Amniotic stem cell (primary cell): ENCODE measurements around the gene ANKRD13D.

Experiments used
- DNase-seq: peaks from one replicate; lab custom pipeline; 2025; lab: John Stamatoyannopoulos, UW

The ANKRD13D gene

GRCh38 chr11:67285541-67286498, 3.3 kb upstream of the ANKRD13D start:
- DNase-seq = no peak

- DNase-seq = no peak
Measured at GRCh38 chr11:67286621-67287333, 2.3 kb upstream of the ANKRD13D start.

- DNase-seq = no peak
Measured at GRCh38 chr11:67287355-67288197, 1.5 kb upstream of the ANKRD13D start.

- DNase-seq = no peak
Measured at GRCh38 chr11:67288198-67288451, 978 bp upstream of the ANKRD13D start.

GRCh38 chr11:67288452-67289225, 464 bp upstream of the ANKRD13D start:
- DNase-seq = peak; percentile 72

GRCh38 chr11:67289651-67290479, 762 bp downstream of the ANKRD13D start:
- DNase-seq = no peak

DNA sequence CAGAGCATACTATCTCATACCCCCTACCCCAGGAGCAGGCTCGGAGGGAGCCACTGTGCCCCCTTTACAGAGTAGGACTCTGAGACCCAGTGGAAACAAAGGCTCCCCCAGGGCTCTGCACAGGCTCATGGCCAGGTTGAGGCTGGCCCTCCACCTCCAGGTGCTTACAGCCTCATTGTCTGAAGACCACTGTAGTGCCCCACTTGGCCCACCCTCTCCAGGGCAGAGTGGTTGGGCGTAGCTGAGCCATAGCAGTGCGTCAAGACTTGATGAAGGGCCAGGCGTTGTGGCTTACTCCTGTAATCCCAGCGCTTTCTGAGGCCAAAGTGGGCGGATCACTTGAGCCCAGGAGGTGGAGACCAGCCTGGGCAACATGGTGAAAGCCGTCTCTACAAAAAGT, 1.7 kb downstream of the ANKRD13D start:
- DNase-seq = no peak

DNA sequence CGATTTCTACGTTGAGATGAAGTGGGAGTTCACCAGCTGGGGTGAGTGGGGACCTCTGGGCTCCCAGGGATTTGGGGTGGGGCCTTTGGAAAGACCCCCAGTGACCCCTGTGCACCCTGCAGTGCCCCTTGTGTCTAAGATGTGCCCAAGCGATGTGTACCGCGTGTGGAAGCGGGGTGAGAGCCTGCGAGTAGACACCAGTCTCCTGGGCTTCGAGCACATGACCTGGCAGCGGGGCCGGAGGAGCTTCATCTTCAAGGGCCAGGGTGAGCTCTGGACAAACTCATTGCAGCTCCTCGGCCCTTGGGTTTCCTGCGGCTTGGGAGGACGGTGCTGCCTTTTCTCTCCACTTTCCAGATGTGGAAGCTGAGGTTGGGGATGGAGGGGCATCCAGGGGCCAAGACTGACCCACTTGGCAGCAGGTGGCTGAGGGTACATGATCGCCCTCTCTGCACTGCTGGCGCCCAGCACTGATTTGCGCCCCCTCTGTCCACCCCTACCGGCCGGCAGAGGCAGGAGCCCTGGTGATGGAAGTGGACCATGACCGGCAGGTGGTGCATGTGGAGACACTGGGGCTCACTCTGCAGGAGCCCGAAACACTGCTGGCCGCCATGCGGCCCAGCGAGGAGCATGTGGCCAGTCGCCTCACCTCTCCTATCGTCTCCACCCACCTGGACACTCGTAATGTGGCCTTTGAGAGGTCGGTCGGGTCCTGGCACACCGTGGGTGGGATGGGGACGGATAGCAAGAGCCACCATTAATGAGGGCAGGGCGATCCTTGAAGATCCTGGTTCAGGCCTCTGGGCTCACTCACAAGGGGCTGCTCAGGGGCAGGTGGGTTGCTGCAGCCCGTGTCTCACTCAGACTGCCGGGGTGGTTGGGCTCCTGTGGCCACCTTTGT, 2.6 kb downstream of the ANKRD13D start:
- DNase-seq = no peak

- DNase-seq = no peak
Measured at GRCh38 chr11:67292671-67293070, 3.6 kb downstream of the ANKRD13D start.

GRCh38 chr11:67293090-67293489, 4.0 kb downstream of the ANKRD13D start:
- DNase-seq = no peak

GRCh38 chr11:67295846-67296245, 6.7 kb downstream of the ANKRD13D start:
- DNase-seq = no peak

- no peak for DNase-seq
Measured at GRCh38 chr11:67298786-67299185, 9.7 kb downstream of the ANKRD13D start.

GRCh38 chr11:67299471-67300191, 10.5 kb downstream of the ANKRD13D start:
- DNase-seq = no peak

GRCh38 chr11:67300256-67300755, 11.2 kb downstream of the ANKRD13D start:
- DNase-seq = no peak

DNA sequence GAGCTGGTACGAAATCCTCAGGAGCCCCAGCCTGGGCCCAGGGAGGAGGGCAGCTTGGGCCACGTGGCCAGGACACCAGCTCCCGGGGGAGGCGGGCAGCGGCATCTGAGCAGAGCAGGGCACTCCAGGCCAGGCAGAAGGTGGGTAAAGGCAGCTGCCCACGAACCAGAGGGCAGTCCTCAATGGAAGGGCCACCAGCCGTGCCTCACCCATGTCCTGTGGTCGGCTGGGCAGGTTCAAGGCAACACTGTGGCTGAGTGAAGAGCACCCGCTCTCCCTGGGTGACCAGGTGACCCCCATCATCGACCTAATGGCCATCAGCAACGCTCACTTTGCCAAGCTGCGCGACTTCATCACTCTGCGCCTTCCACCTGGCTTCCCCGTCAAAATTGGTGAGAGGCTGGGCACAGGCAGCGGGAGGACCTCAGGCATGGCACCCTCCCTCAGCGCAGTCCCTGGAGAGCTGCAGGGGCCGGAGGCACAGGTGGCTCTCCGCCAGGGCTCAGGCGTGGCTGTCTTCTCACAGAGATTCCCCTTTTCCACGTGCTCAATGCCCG, 11.7 kb downstream of the ANKRD13D start:
- DNase-seq = no peak

- DNase-seq = no peak
Measured at GRCh38 chr11:67301313-67301921, 12.3 kb downstream of the ANKRD13D start.

- no peak for DNase-seq
Measured at GRCh38 chr11:67301951-67302516, 12.9 kb downstream of the ANKRD13D start.
